Smooth muscle cell (in vitro differentiated cells): Measurements from ENCODE around the gene DDI1. TPM values are rescaled to one million over a fixed set of nuclear protein-coding genes. Genes with fewer than 3 reads are reported as not detected.

ENCODE experiments used
- DNase-seq: peaks from one replicate; lab custom pipeline; 2025; ENCODE audit not compliant: unreplicated experiment; lab: John Stamatoyannopoulos, UW
- H2AFZ ChIP-seq: fragments of 200-600 bp; sonication (generic); 2 replicates; pipeline ENCODE4 v1.6.0; 2016; ENCODE audit warnings: antibody characterized with exemption, low read depth, mild to moderate bottlenecking
- H3F3A ChIP-seq: fragments of 200-600 bp; sonication (generic); 2 replicates; pipeline ENCODE4 v1.6.0; 2017; ENCODE audit warnings: antibody characterized with exemption, low read depth
- H3K27ac ChIP-seq: fragments of 200-600 bp; sonication (generic); 2 replicates; pipeline ENCODE4 v1.5.1; 2016; ENCODE audit warnings: low read depth, mild to moderate bottlenecking
- H3K27me3 ChIP-seq: fragments of 200-600 bp; sonication (generic); 2 replicates; pipeline ENCODE4 v1.6.1; 2016; ENCODE audit warnings: low read depth, mild to moderate bottlenecking
- H3K36me3 ChIP-seq: fragments of 200-600 bp; sonication (generic); 2 replicates; pipeline ENCODE4 v1.5.1; 2016; ENCODE audit warnings: low read depth
- H3K4me1 ChIP-seq: fragments of 200-600 bp; sonication (generic); 2 replicates; pipeline ENCODE4 v1.5.1; 2016; ENCODE audit warnings: low read depth
- H3K4me2 ChIP-seq: fragments of 200-600 bp; sonication (generic); 2 replicates; pipeline ENCODE4 v1.6.0; 2016; ENCODE audit warnings: mild to moderate bottlenecking
- H3K4me3 ChIP-seq: fragments of 200-600 bp; sonication (generic); 2 replicates; pipeline ENCODE4 v1.5.1; 2016; ENCODE audit warnings: mild to moderate bottlenecking
- H3K79me2 ChIP-seq: fragments of 200-600 bp; sonication (generic); 2 replicates; pipeline ENCODE4 v1.6.0; 2016; ENCODE audit warnings: low read depth, mild to moderate bottlenecking
- H3K9ac ChIP-seq: fragments of 200-600 bp; sonication (generic); 2 replicates; pipeline ENCODE4 v1.6.0; 2016; ENCODE audit warnings: low read depth
- H3K9me3 ChIP-seq: fragments of 200-600 bp; sonication (generic); replicated peaks from 2 replicates; pipeline ENCODE4 v1.5.1; 2016; ENCODE audit warnings: low read depth
- H4K20me1 ChIP-seq: fragments of 200-600 bp; sonication (generic); 2 replicates; pipeline ENCODE4 v1.6.0; 2016; ENCODE audit warnings: low read depth
- CTCF ChIP-seq: fragments of 200-600 bp; sonication (generic); IDR thresholded peaks from 2 replicates; pipeline ENCODE4 v1.5.1; 2017; ENCODE audit warnings: borderline replicate concordance, mild to moderate bottlenecking, antibody characterized with exemption; ENCODE audit not compliant: insufficient read depth, poor library complexity, severe bottlenecking
- WGBS: methylation state at CpG from one replicate; pipeline ENCODE4 v1.1.7; 2016; ENCODE audit warnings: low lambda C conversion rate; 5-methylcytosine and 5-hydroxymethylcytosine counted together
- polyA plus RNA-seq: library from polyadenylated mRNA; unstranded; fragments of >200 nt; fragmentation: Nextera tagmentation; extraction: Ambion mirVana; gene quantifications from 2 replicates; pipeline ENCODE4 v1.2.1, GENCODE V29; 2016
- total RNA-seq: library from RNA; depleted of rRNA; stranded (reverse); fragments of >200 nt; gene quantifications from 2 replicates; pipeline ENCODE4 v1.2.3, GENCODE V29; 2014

Gene DDI1
- total and polyA plus RNA-seq, 2 experiments from 2014 or later, result not detected

DNA sequence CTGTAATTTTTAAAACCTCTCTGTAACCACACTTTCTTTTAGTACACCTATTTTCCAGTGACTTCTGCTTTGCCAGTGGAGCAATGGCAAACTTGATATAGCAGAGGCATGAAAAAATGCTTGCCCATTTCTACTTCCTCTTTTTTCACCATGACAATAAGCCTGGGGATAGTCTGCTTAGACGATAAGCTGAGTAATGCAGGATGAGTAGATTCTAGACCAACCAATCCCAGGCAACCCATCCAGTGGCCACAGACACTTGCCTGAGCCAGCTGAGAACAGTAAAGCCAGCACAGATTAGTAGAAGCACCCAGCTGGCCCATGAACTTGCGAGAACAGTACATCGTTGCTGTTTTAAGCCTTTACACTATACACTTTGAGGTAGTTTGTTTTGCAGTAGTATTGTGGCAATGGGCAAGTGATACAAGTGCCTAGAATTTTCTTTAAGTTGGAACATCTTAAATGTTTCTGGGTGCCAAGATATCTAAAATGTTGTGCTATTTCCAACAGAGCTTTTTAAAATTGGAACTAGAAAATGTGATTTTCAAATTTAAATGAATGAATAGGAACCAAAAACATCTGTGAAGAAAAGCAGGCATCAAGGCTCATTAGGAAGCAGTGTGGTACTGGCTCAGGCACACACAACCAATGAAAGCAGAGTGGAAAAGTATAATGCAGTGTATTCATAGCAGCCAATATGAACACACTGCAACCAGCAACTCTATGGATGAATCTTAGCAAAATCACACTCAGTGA lies 37.7 kb downstream of the DDI1 start:
- peak overlapping the region; percentile 10 for H3K4me2 ChIP-seq
- no peaks in the 10 kb centered on the region for H3K27me3 ChIP-seq
- no peaks in the 10 kb centered on the region for H4K20me1 ChIP-seq
- no peaks in the 10 kb centered on the region for H3K4me1 ChIP-seq
- H3F3A ChIP-seq, result no peaks in the 10 kb centered on the region
- no peaks in the 10 kb centered on the region for H3K36me3 ChIP-seq
- DNase-seq, result no peak
- H3K27ac ChIP-seq, result no peak overlapping the region
- H3K79me2 ChIP-seq, result no peaks in the 10 kb centered on the region
- 16% methylated on average over 3 of the region's 3 CpGs for WGBS
- no peaks in the 10 kb centered on the region for H3K9me3 ChIP-seq
- no peak overlapping the region for H3K4me3 ChIP-seq
- no peak for TF ChIP-seq CTCF
- no peak overlapping the region for H2AFZ ChIP-seq
- no peak overlapping the region for H3K9ac ChIP-seq

- H3K4me2 ChIP-seq, result no peak overlapping the region
- no peaks in the 10 kb centered on the region for H4K20me1 ChIP-seq
- no peak overlapping the region for H3K27ac ChIP-seq
- H3K9me3 ChIP-seq, result no peaks in the 10 kb centered on the region
- TF ChIP-seq CTCF, result no peak
- H3F3A ChIP-seq, result no peaks in the 10 kb centered on the region
- no peaks in the 10 kb centered on the region for H3K4me1 ChIP-seq
- H3K79me2 ChIP-seq, result no peaks in the 10 kb centered on the region
- H3K4me3 ChIP-seq, result no peak overlapping the region
- H3K27me3 ChIP-seq, result no peaks in the 10 kb centered on the region
- DNase-seq, result no peak
- H3K9ac ChIP-seq, result no peak overlapping the region
- H3K36me3 ChIP-seq, result no peaks in the 10 kb centered on the region
- no peak overlapping the region for H2AFZ ChIP-seq
Measured at GRCh38 chr11:104075091-104075490, 38.7 kb downstream of the DDI1 start.

DNA sequence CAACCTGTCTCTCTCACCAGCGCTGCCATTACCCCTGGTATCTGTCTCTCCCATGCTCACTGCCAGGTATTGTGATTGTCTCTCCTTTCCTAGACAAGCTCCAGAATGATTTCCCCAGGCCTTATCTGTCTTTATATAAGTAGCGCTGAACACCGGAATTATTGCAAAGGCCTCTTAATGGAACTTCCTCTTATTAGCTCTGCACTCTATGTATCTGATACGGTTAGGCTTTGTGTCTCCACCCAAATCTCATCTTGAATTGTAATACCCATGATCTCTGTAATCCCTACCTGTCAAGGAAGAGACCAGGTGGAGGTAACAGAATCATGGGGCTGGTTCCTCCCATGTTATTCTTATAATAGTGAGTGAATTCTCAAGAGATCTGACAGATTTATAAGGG lies 39.3 kb downstream of the DDI1 start:
- Histone ChIP-seq H3K27ac (no peak overlapping the region), H3K79me2 (no peaks in the 10 kb centered on the region), H3F3A (no peaks in the 10 kb centered on the region), H4K20me1 (no peaks in the 10 kb centered on the region), H3K9me3 (no peaks in the 10 kb centered on the region), H3K4me2 (no peak overlapping the region), H3K4me3 (no peak overlapping the region), H3K36me3 (no peaks in the 10 kb centered on the region), H3K9ac (no peak overlapping the region), H3K27me3 (no peaks in the 10 kb centered on the region), H2AFZ (no peak overlapping the region), H3K4me1 (no peaks in the 10 kb centered on the region)
- no peak for DNase-seq
- WGBS, result 93% methylated on average over 4 of the region's 4 CpGs
- no peak for TF ChIP-seq CTCF

GRCh38 chr11:104076455-104076854 lies 40.0 kb downstream of the DDI1 start:
- WGBS, result 76% methylated on average over 2 of the region's 2 CpGs
- Histone ChIP-seq H3K27ac (no peak overlapping the region), H3F3A (no peaks in the 10 kb centered on the region), H3K9me3 (no peaks in the 10 kb centered on the region), H3K79me2 (no peaks in the 10 kb centered on the region), H3K4me3 (no peak overlapping the region), H2AFZ (no peak overlapping the region), H3K27me3 (no peaks in the 10 kb centered on the region), H3K4me2 (no peak overlapping the region), H3K9ac (no peak overlapping the region), H3K4me1 (no peaks in the 10 kb centered on the region), H3K36me3 (no peaks in the 10 kb centered on the region), H4K20me1 (no peaks in the 10 kb centered on the region)
- no peak for TF ChIP-seq CTCF
- no peak for DNase-seq
